Testis (tissue), 2 donors: ENCODE measurements around the gene EPS15.

ENCODE experiments used
- CTCF ChIP-seq, 3 experiments: fragments of 450-650 bp in 2 of 3; fragments of 200-600 bp in 1 of 3; sonication (generic) in 1 of 3; IDR thresholded peaks; one replicate each; pipeline ENCODE4 v1.5.1; 2016 to 2019; ENCODE audit warnings: antibody characterized with exemption in 3 of 3, mild to moderate bottlenecking in 2 of 3, moderate library complexity in 1 of 3
- POLR2A ChIP-seq: fragments of 450-650 bp; IDR thresholded peaks from one replicate; pipeline ENCODE4 v1.6.1; 2017; ENCODE audit warnings: antibody characterized with exemption, mild to moderate bottlenecking, moderate library complexity

- no peak for TF ChIP-seq CTCF (IDR thresholded peaks at IDR 0.05)
- no peak for TF ChIP-seq POLR2A
Measured at GRCh38 chr1:51497340-51497739, 21.7 kb downstream of the EPS15 start.
